ENCODE results near the gene HAGH. TPM values are rescaled to one million over a fixed set of nuclear protein-coding genes. Genes with fewer than 3 reads are reported as not detected.

HAGH gene
- total RNA-seq, 4 donors from 2014 or later: 91.7 to 150 (median 119) TPM

DNA sequence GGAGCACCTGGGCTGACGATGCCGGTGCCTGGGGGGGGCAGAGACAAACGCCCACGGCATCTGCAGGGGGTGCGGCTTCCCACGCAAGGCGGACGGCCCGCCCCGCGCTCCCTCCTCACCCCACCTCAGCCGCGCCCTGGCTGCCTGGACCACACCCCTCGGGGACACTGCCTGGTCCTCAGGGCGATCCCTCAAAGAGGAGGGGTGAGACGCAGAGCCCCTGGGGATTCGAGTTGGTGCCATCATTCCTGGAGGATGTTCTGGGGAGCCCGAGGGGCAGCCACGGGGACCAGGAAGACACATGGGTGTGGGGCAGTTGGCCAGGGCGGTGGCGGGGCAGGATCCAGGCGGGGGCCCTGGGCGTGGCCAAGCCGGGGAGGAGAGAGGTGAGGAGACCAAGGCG is 37.0 kb downstream of the HAGH start:
- Histone ChIP-seq H3K27me3 (no peaks in the 10 kb centered on the region), H3K27ac (no peak overlapping the region), H3K4me1 (peaks cover 10% of the 10 kb centered on the region in 2 donors), H3K36me3 (peaks cover 17 to 21% of the 10 kb centered on the region in 2 donors), H3K9me3 (no peaks in the 10 kb centered on the region), H3K4me3 (replicated peaks in 1 of 3) (no peak overlapping the region)
- TF ChIP-seq POLR2A (IDR thresholded peaks at IDR 0.05): no peak
- intact Hi-C loops (cut with DNase I): no loop called here
- WGBS, 2 donors: 94 to 96% methylated on average over 20 to 23 of the region's 25 CpGs
- DNase-seq: no peak

DNA sequence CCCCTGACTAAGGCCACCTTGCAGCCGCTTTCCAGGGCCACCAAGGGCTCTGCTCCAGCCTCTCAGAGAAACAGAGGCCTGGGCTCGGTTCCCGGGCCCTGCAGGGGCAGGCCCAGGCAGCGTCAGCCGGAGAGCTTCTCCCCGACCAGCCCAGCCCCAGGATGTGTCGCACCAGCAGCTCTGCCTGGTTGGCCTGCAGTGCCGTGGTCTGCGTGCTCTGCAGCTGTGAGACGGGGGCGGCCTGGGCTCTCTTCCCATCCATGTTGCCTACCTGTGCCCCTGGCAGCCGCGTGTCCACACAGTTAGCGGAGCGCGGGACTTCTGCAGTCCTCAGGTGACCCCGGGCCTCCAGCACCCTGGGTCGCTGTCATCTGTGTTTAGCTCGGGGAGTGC is 37.9 kb downstream of the HAGH start:
- no peak overlapping the region for H3K27ac ChIP-seq
- no peak for DNase-seq
- H3K4me3 ChIP-seq (replicated peaks in 1 of 3): no peak overlapping the region
- TF ChIP-seq POLR2A (IDR thresholded peaks at IDR 0.05): no peak
- TF ChIP-seq, protein P1, sequence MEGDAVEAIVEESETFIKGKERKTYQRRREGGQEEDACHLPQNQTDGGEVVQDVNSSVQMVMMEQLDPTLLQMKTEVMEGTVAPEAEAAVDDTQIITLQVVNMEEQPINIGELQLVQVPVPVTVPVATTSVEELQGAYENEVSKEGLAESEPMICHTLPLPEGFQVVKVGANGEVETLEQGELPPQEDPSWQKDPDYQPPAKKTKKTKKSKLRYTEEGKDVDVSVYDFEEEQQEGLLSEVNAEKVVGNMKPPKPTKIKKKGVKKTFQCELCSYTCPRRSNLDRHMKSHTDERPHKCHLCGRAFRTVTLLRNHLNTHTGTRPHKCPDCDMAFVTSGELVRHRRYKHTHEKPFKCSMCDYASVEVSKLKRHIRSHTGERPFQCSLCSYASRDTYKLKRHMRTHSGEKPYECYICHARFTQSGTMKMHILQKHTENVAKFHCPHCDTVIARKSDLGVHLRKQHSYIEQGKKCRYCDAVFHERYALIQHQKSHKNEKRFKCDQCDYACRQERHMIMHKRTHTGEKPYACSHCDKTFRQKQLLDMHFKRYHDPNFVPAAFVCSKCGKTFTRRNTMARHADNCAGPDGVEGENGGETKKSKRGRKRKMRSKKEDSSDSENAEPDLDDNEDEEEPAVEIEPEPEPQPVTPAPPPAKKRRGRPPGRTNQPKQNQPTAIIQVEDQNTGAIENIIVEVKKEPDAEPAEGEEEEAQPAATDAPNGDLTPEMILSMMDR (IDR thresholded peaks at IDR 0.05): no peak
- no peaks in the 10 kb centered on the region for H3K27me3 ChIP-seq
- peaks cover 5 to 9% of the 10 kb centered on the region in 2 donors for H3K4me1 ChIP-seq
- WGBS, 2 donors: 74 to 85% methylated on average over 4 to 5 of the region's 19 CpGs
- H3K36me3 ChIP-seq: peaks cover 17 to 21% of the 10 kb centered on the region in 2 donors
- intact Hi-C loops (cut with DNase I): no loop called here
- H3K9me3 ChIP-seq: no peaks in the 10 kb centered on the region

DNA sequence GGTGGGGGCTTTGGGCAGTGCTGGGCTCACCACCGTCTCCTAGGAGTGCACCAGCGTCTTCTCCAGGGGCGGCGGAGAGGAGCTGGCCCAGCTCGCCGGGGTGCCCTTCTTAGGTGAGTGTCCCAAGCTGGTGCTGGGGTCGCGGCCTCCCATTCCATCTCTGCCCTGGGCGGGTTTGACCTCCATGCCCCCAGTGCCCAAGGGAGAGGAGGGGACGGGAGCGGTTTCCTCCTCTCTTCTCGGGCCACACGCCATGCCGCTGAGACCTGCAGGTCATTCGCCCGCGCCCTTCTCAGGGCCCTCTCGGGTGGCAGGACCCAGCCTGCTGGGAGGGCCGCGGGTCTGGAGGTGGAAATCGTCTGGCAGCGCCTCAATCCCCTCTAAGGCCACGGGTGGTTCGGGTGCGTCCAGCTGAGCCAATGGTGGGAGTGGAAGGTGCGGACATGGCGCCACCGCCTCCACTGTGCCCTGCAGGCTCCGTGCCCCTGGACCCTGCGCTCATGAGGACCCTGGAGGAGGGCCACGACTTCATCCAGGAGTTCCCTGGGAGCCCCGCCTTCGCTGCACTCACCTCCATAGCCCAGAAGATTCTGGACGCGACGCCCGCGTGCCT is 38.4 kb downstream of the HAGH start:
- Histone ChIP-seq H3K27ac (no peak overlapping the region), H3K4me3 (replicated peaks in 1 of 3) (no peak overlapping the region), H3K4me1 (peaks cover 4 to 13% of the 10 kb centered on the region in 2 donors), H3K9me3 (no peaks in the 10 kb centered on the region), H3K27me3 (no peaks in the 10 kb centered on the region), H3K36me3 (peaks cover 17 to 21% of the 10 kb centered on the region in 2 donors)
- intact Hi-C loops (cut with DNase I): no loop called here
- WGBS, 2 donors: 88 to 97% methylated on average over 11 to 19 of the region's 38 CpGs
- TF ChIP-seq, protein P1 (IDR thresholded peaks at IDR 0.05): no peak
- no peak for TF ChIP-seq POLR2A (IDR thresholded peaks at IDR 0.05)
- no peak for DNase-seq

DNA sequence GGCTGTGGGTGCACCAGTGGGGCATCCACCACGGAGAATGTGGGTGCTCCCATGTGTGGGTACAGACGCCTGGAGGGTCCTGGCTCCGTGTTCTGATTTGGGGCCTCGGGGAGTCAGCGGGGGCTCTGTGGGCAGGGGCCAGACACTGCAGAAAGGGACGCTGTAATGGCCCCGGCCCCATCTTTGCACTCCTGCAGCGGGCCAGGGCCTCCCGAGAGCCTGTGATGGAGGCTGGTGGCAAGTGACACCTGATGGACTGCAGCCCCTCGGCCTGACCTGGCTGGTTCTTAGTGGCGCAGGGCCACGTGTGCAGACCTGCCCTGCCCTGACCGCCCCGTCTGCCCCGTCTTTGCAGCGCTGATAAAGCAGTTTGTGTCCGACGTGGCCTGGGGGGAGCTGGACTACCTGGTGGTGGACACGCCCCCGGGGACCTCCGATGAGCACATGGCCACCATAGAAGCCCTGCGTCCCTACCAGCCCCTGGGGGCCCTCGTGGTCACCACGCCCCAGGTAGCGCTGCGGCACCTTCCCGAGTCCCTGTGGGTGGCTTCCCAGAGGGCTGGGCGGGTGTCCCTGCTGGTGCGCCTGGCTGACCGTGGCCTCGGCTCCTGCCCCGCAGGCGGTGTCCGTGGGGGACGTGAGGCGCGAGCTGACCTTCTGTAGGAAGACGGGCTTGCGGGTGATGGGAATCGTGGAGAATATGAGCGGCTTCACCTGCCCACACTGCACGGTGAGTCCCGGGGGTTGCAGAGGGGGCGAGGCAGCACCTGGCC is 39.1 kb downstream of the HAGH start:
- Histone ChIP-seq H3K36me3 (peaks cover 17 to 21% of the 10 kb centered on the region in 2 donors), H3K27ac (no peak overlapping the region), H3K27me3 (no peaks in the 10 kb centered on the region), H3K4me1 (peaks cover 4 to 13% of the 10 kb centered on the region in 2 donors), H3K4me3 (replicated peaks in 1 of 3) (no peak overlapping the region), H3K9me3 (no peaks in the 10 kb centered on the region)
- intact Hi-C loops (cut with DNase I): no loop called here
- 96 to 98% methylated on average over 17 to 20 of the region's 44 CpGs for WGBS, 2 donors
- TF ChIP-seq, protein P1 (IDR thresholded peaks at IDR 0.05): no peak
- TF ChIP-seq POLR2A (IDR thresholded peaks at IDR 0.05): no peak
- DNase-seq: no peak

DNA sequence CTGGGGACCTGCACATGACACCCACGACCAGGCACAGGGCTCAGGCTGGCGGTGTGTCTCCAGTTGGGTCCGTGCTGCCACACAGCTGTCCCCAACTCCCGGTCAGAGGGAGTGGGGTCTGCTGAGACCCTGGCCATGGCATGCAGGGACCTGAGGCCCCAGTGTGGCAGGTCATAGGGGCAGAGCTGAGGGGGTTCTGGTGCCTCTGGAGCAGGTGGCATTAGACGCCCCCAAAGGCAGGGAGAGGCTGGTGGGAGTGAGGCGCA is 39.6 kb downstream of the HAGH start:
- Histone ChIP-seq H3K36me3 (peaks cover 17 to 21% of the 10 kb centered on the region in 2 donors), H3K27me3 (no peaks in the 10 kb centered on the region), H3K9me3 (no peaks in the 10 kb centered on the region), H3K4me1 (peaks cover 4 to 13% of the 10 kb centered on the region in 2 donors), H3K4me3 (replicated peaks in 1 of 3) (no peak overlapping the region), H3K27ac (no peak overlapping the region)
- 82 to 93% methylated on average over 4 to 6 of the region's 6 CpGs for WGBS, 2 donors
- no peak for TF ChIP-seq POLR2A (IDR thresholded peaks at IDR 0.05)
- TF ChIP-seq, protein P1 (IDR thresholded peaks at IDR 0.05): no peak
- no peak for DNase-seq
- intact Hi-C loops (cut with DNase I): no loop called here
